ENCODE results near the gene SLC44A1. TPM values are rescaled to one million over a fixed set of nuclear protein-coding genes. Genes with fewer than 3 reads are reported as not detected.
A peak's percentile ranks its signal among the peaks of the same experiment; 100 is the strongest.

SLC44A1 gene
- polyA plus RNA-seq, 3 donors: 6.9 to 52.1 (median 46.5) TPM

DNA sequence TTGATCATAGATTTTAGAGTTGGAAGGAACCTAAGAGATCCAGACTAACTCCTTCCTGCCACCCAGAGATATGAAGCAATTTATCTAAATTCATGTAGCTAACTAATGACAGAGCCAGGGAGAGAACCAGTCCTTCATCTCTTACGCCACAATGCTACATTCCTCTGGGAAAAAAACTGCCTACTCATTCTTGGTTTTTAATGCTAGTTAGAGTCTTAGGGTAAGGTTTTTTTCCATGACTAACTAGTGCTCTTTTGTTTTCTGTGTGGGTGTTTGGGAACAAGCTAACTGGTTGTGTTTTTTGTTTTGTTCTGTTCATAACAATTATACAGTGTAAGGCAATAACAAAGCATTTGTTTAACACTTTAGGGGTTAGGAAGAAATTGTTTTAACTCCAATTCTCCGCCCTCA, 52.4 kb downstream of the SLC44A1 start:
- peak overlapping the region in 4 of 7 donors; percentile 41 to 73 (median 63) for H3K27ac Mint-ChIP-seq
- Histone ChIP-seq H3K9me3 (replicated peaks in 1 of 2; ENCODE audit: control insufficient read depth in 1 of 2, insufficient read depth in 1 of 2, low read length in 2 of 2) (no peaks in the 10 kb centered on the region), H3K4me3 (replicated peaks in 1 of 3; ENCODE audit: low read depth in 2 of 3, low read length in 3 of 3) (no peak overlapping the region), H3K4me1 (ENCODE audit: control insufficient read depth in 1 of 2, insufficient read depth in 2 of 2, low read length in 2 of 2) (peaks cover 12 to 25% of the 10 kb centered on the region in 2 donors), H2AFZ (ENCODE audit: insufficient read depth, low read depth, low read length, poor library complexity, severe bottlenecking) (no peak overlapping the region), H3K9ac (ENCODE audit: insufficient read depth, low read length, poor library complexity, severe bottlenecking) (no peak overlapping the region), H3K27ac (ENCODE audit: low read depth in 1 of 2, low read length in 2 of 2) (peak overlapping the region in 1 of 2 donors; percentile 30), H4K20me1 (ENCODE audit: insufficient read depth, low read length) (no peaks in the 10 kb centered on the region), H3K36me3 (replicated peaks in 1 of 2; ENCODE audit: control insufficient read depth in 1 of 2, insufficient read depth in 2 of 2, low read length in 2 of 2) (peaks cover 11 to 25% of the 10 kb centered on the region in 2 donors), H3K79me2 (ENCODE audit: insufficient read depth, low read length) (peaks cover 80% of the 10 kb centered on the region), H3K4me2 (replicated peaks; ENCODE audit: extremely low read depth, low read length, poor library complexity, severe bottlenecking) (no peak overlapping the region), H3K27me3 (ENCODE audit: control insufficient read depth in 2 of 2, insufficient read depth in 2 of 2, low read length in 2 of 2) (no peaks in the 10 kb centered on the region)
- intact Hi-C loops (cut with micrococcal nuclease): no loop called here
- no peaks in the 10 kb centered on the region for H3K9me3 Mint-ChIP-seq
- TF ChIP-seq, protein P1, sequence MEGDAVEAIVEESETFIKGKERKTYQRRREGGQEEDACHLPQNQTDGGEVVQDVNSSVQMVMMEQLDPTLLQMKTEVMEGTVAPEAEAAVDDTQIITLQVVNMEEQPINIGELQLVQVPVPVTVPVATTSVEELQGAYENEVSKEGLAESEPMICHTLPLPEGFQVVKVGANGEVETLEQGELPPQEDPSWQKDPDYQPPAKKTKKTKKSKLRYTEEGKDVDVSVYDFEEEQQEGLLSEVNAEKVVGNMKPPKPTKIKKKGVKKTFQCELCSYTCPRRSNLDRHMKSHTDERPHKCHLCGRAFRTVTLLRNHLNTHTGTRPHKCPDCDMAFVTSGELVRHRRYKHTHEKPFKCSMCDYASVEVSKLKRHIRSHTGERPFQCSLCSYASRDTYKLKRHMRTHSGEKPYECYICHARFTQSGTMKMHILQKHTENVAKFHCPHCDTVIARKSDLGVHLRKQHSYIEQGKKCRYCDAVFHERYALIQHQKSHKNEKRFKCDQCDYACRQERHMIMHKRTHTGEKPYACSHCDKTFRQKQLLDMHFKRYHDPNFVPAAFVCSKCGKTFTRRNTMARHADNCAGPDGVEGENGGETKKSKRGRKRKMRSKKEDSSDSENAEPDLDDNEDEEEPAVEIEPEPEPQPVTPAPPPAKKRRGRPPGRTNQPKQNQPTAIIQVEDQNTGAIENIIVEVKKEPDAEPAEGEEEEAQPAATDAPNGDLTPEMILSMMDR (IDR thresholded peaks at IDR 0.05): no peak
- H3K36me3 Mint-ChIP-seq: peaks cover 19 to 35% of the 10 kb centered on the region in 2 donors
- no peak overlapping the region for H3K4me3 Mint-ChIP-seq
- no CpG with 5 or more reads among the region's 2 CpGs for WGBS (ENCODE audit: insufficient coverage)
- peaks cover 46% of the 10 kb centered on the region for H3K4me1 Mint-ChIP-seq
- DNase-seq: peak; percentile 34 to 77 (median 63)
- no peaks in the 10 kb centered on the region for H3K27me3 Mint-ChIP-seq (ENCODE audit: low read depth in 3 of 3)

DNA sequence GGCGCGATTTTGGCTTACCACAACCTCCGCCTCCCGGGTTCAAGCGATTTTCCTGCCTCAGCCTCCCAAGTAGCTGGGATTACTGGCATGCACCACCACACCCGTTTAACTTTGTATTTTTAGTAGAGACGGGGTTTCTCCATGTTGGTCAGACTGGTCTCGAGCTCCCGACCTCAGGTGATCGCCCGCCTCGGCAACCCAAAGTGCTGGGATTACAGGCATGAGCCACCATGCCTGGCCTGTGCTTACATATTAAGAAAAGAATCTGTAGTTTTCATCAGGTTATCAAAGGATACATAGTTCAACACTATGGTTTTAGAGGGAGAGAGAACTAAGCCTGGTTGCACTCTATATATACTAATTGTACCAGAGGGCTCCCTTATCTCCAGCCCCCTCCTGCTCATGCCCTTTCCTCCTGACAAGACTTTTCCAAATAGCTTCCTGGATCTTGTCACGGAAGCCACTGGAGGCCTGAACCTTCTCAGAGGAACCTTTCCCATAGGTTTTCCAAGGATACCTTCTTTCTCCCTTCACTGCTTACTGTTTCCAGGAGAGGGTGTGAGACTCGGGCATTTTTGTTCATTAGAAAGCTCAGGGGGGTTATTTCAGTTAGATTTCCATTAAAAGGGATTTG, 53.1 kb downstream of the SLC44A1 start:
- H4K20me1 ChIP-seq (ENCODE audit: insufficient read depth, low read length): no peaks in the 10 kb centered on the region
- H3K4me2 ChIP-seq (replicated peaks; ENCODE audit: extremely low read depth, low read length, poor library complexity, severe bottlenecking): no peak overlapping the region
- 100% methylated on average over 5 of the region's 14 CpGs for WGBS (ENCODE audit: insufficient coverage)
- Mint-ChIP-seq H3K36me3 (peaks cover 20 to 39% of the 10 kb centered on the region in 2 donors), H3K27ac (peak overlapping the region in 3 of 7 donors; percentile 41 to 74 (median 73)), H3K4me1 (peaks cover 41% of the 10 kb centered on the region), H3K4me3 (no peak overlapping the region), H3K9me3 (no peaks in the 10 kb centered on the region), H3K27me3 (ENCODE audit: low read depth in 3 of 3) (no peaks in the 10 kb centered on the region)
- H2AFZ ChIP-seq (ENCODE audit: insufficient read depth, low read depth, low read length, poor library complexity, severe bottlenecking): no peak overlapping the region
- H3K4me3 ChIP-seq (replicated peaks in 1 of 3; ENCODE audit: low read depth in 2 of 3, low read length in 3 of 3): no peak overlapping the region
- peaks cover 10 to 23% of the 10 kb centered on the region in 2 donors for H3K4me1 ChIP-seq (ENCODE audit: control insufficient read depth in 1 of 2, insufficient read depth in 2 of 2, low read length in 2 of 2)
- no peaks in the 10 kb centered on the region for H3K27me3 ChIP-seq (ENCODE audit: control insufficient read depth in 2 of 2, insufficient read depth in 2 of 2, low read length in 2 of 2)
- H3K79me2 ChIP-seq (ENCODE audit: insufficient read depth, low read length): peaks cover 80% of the 10 kb centered on the region
- H3K9me3 ChIP-seq (replicated peaks in 1 of 2; ENCODE audit: control insufficient read depth in 1 of 2, insufficient read depth in 1 of 2, low read length in 2 of 2): no peaks in the 10 kb centered on the region
- peaks cover 11 to 29% of the 10 kb centered on the region in 2 donors for H3K36me3 ChIP-seq (replicated peaks in 1 of 2; ENCODE audit: control insufficient read depth in 1 of 2, insufficient read depth in 2 of 2, low read length in 2 of 2)
- no peak for DNase-seq
- no peak overlapping the region for H3K9ac ChIP-seq (ENCODE audit: insufficient read depth, low read length, poor library complexity, severe bottlenecking)
- H3K27ac ChIP-seq (ENCODE audit: low read depth in 1 of 2, low read length in 2 of 2): peak overlapping the region in 1 of 2 donors; percentile 50
- TF ChIP-seq, protein P1 (IDR thresholded peaks at IDR 0.05): no peak
- intact Hi-C loops (cut with micrococcal nuclease): no loop called here
